IMR-90 (cell line): ENCODE data around the gene DGKB. TPM values are rescaled to one million over a fixed set of nuclear protein-coding genes. Genes with fewer than 3 reads are reported as not detected.

ENCODE experiments used
- ATAC-seq: fragments of 200-7000 bp; cut with Tn5 transposase; 2 replicates; pipeline ENCODE4 v1.9.1; 2020; ENCODE audit warnings: low read depth, mild to moderate bottlenecking, moderate library complexity
- BruUV-seq: library from RNA; stranded (reverse); fragments of 400-500 nt; replicated peaks from 2 replicates; lab custom pipeline; 2021; lab: Mats Ljungman, UMichigan
- CTCF ChIA-PET: fragments of 300-600 bp; formaldehyde crosslinking; extraction: SDS; loops from one replicate; lab custom pipeline; 2021; ENCODE audit warnings: antibody characterized with exemption; lab: Yijun Ruan, JAX
- POLR2A ChIA-PET: fragments of 300-600 bp; sonication (Branson Sonifier 250); formaldehyde crosslinking; loops from one replicate; lab custom pipeline; 2022; ENCODE audit warnings: antibody characterized with exemption; ENCODE audit not compliant: unreplicated experiment; lab: Charles Lee
- DNase-seq: peaks from one replicate; pipeline ENCODE4 v3.0.0; 2013
- H2AFZ ChIP-seq: replicated peaks from 2 replicates; pipeline ENCODE3; 2013; ENCODE audit warnings: low read length, mild to moderate bottlenecking; ENCODE audit not compliant: poor library complexity
- H2AK5ac ChIP-seq: 2 replicates; pipeline ENCODE4 v1.6.1; 2013; ENCODE audit warnings: low read depth, low read length, inconsistent platforms
- H2AK9ac ChIP-seq: replicated peaks from 2 replicates; pipeline ENCODE3; 2013; ENCODE audit warnings: mild to moderate bottlenecking, low read depth, low read length, moderate library complexity; ENCODE audit not compliant: poor library complexity
- H2BK120ac ChIP-seq: 2 replicates; pipeline ENCODE4 v1.6.1; 2013; ENCODE audit warnings: low read depth, low read length, inconsistent platforms
- H2BK15ac ChIP-seq: 3 replicates; pipeline ENCODE4 v1.6.1; 2013; ENCODE audit warnings: low read depth, low read length, inconsistent platforms
- H2BK20ac ChIP-seq: 2 replicates; pipeline ENCODE4 v1.6.1; 2013; ENCODE audit warnings: low read depth, mild to moderate bottlenecking, inconsistent platforms, low read length, moderate library complexity
- H2BK5ac ChIP-seq: 2 replicates; pipeline ENCODE4 v1.6.1; 2013; ENCODE audit warnings: mild to moderate bottlenecking, low read depth, low read length, inconsistent platforms; ENCODE audit not compliant: poor library complexity, severe bottlenecking
- H3K14ac ChIP-seq: replicated peaks from 2 replicates; pipeline ENCODE4 v1.6.1; 2013; ENCODE audit warnings: low read depth, low read length, inconsistent platforms
- H3K18ac ChIP-seq: 2 replicates; pipeline ENCODE4 v1.6.1; 2013; ENCODE audit warnings: low read depth, low read length, control low read depth
- H3K23ac ChIP-seq: 2 replicates; pipeline ENCODE4 v1.6.1; 2013; ENCODE audit warnings: low read depth, low read length, inconsistent platforms
- H3K27ac ChIP-seq: 2 replicates; pipeline ENCODE4 v1.5.1; 2013; ENCODE audit warnings: mild to moderate bottlenecking, control low read depth, low read length; ENCODE audit not compliant: insufficient read depth
- H3K27me3 ChIP-seq: 2 replicates; pipeline ENCODE4 v1.6.1; 2013; ENCODE audit warnings: low read length; ENCODE audit not compliant: control insufficient read depth, insufficient read depth
- H3K36me3 ChIP-seq: 2 replicates; pipeline ENCODE4 v1.6.1; 2013; ENCODE audit warnings: low read length, mixed read lengths; ENCODE audit not compliant: control insufficient read depth, insufficient read depth
- H3K4ac ChIP-seq: 2 replicates; pipeline ENCODE4 v1.6.1; 2013; ENCODE audit warnings: low read depth, low read length, inconsistent platforms
- H3K4me1 ChIP-seq: 2 replicates; pipeline ENCODE4 v1.6.1; 2013; ENCODE audit warnings: low read length, mixed read lengths; ENCODE audit not compliant: control insufficient read depth, insufficient read depth
- H3K4me2 ChIP-seq: 2 replicates; pipeline ENCODE4 v1.6.1; 2013; ENCODE audit warnings: low read depth, mild to moderate bottlenecking, control low read depth, low read length, moderate library complexity
- H3K4me3 ChIP-seq: 2 replicates; pipeline ENCODE4 v1.5.1; 2013; ENCODE audit warnings: low read depth, mild to moderate bottlenecking, control low read depth, low read length, moderate library complexity; ENCODE audit not compliant: insufficient read depth
- H3K56ac ChIP-seq: 2 replicates; pipeline ENCODE4 v1.6.1; 2013; ENCODE audit warnings: low read length, inconsistent platforms; ENCODE audit not compliant: insufficient read depth; ENCODE audit errors: extremely low read depth
- H3K79me1 ChIP-seq, 2 experiments: 2 replicates each; pipeline ENCODE4 v1.6.1; 2013; ENCODE audit warnings: low read length in 2 of 2, inconsistent platforms in 1 of 2, low read depth in 1 of 2
- H3K9ac ChIP-seq: 2 replicates; pipeline ENCODE4 v1.6.1; 2013; ENCODE audit warnings: low read depth, low read length, control low read depth
- H3K9me1 ChIP-seq: 2 replicates; pipeline ENCODE4 v1.6.1; 2013; ENCODE audit warnings: low read length, inconsistent platforms; ENCODE audit not compliant: insufficient read depth
- H3K9me3 ChIP-seq: 2 replicates; pipeline ENCODE4 v1.6.1; 2013; ENCODE audit warnings: low read length; ENCODE audit not compliant: control insufficient read depth, insufficient read depth
- H4K20me1 ChIP-seq: 2 replicates; pipeline ENCODE4 v1.6.1; 2013; ENCODE audit warnings: low read length, inconsistent platforms; ENCODE audit not compliant: insufficient read depth
- H4K5ac ChIP-seq: 2 replicates; pipeline ENCODE4 v1.6.1; 2013; ENCODE audit warnings: mild to moderate bottlenecking, low read depth, low read length, control low read depth
- H4K8ac ChIP-seq, 2 experiments: 2 replicates each; pipeline ENCODE4 v1.6.1; 2013; ENCODE audit warnings: low read depth in 2 of 2, low read length in 2 of 2, control low read depth in 1 of 2, inconsistent platforms in 1 of 2
- H4K91ac ChIP-seq: 2 replicates; pipeline ENCODE4 v1.6.1; 2013; ENCODE audit warnings: low read depth, low read length, inconsistent platforms; ENCODE audit not compliant: insufficient read depth
- CEBPB ChIP-seq: IDR thresholded peaks from 2 replicates; pipeline ENCODE4 v1.6.1; 2012; ENCODE audit warnings: low read depth, low read length, improper control_type of control experiment
- FOS ChIP-seq: fragments of 150-350 bp; IDR thresholded peaks from 2 replicates; pipeline ENCODE4 v1.6.1; 2016; ENCODE audit warnings: low read depth, low read length
- MAZ ChIP-seq: IDR thresholded peaks from 2 replicates; pipeline ENCODE4 v1.6.1; 2012; ENCODE audit warnings: low read depth, mild to moderate bottlenecking, low read length, improper control_type of control experiment, moderate library complexity, borderline replicate concordance
- MXI1 ChIP-seq: IDR thresholded peaks from 2 replicates; pipeline ENCODE4 v1.6.1; 2012; ENCODE audit warnings: low read depth, mild to moderate bottlenecking, low read length, moderate library complexity, borderline replicate concordance
- POLR2A ChIP-seq: IDR thresholded peaks from 2 replicates; pipeline ENCODE4 v1.6.1; 2012; ENCODE audit warnings: mild to moderate bottlenecking, low read depth, low read length
- RCOR1 ChIP-seq: IDR thresholded peaks from 2 replicates; pipeline ENCODE4 v1.6.1; 2012; ENCODE audit warnings: mild to moderate bottlenecking, low read length, improper control_type of control experiment; ENCODE audit not compliant: insufficient replicate concordance
- SMC3 ChIP-seq: fragments of 150-350 bp; IDR thresholded peaks from 2 replicates; pipeline ENCODE4 v1.6.1; 2016; ENCODE audit warnings: low read depth, mild to moderate bottlenecking, antibody characterized with exemption, low read length, moderate library complexity
- WGBS, 2 experiments: methylation state at CpG; one replicate each; pipeline versions ENCODE4 v1.1.5 to v1.1.7; 2013; ENCODE audit warnings: missing lambda C conversion rate in 2 of 2; ENCODE audit not compliant: insufficient read length in 1 of 2; ENCODE audit errors: extremely low coverage in 2 of 2; 5-methylcytosine and 5-hydroxymethylcytosine counted together
- dilution Hi-C: fragments of 300-500 bp; cut with HindIII; formaldehyde crosslinking; loops from one replicate; pipeline ENCODE4 v1.14.3; 2018; ENCODE audit warnings: low sequenced_read_pairs; ENCODE audit not compliant: unreplicated experiment
- in situ Hi-C: fragments of 300-500 bp; cut with MboI; formaldehyde crosslinking; loops from 3 replicates; pipeline ENCODE4 v1.14.3; 2019; ENCODE audit warnings: low sequenced_read_pairs, inconsistent platforms, mixed read lengths
- intact Hi-C: fragments of 100-400 bp; cut with micrococcal nuclease; formaldehyde crosslinking; loops from 2 replicates; pipeline ENCODE4 v1.10.0; 2022
- polyA plus RNA-seq, 3 experiments: library from polyadenylated mRNA; depleted of rRNA; stranded (reverse); fragments of >200 nt; gene quantifications; 2 replicates each; pipeline ENCODE4 v1.2.3, GENCODE V29; 2012; ENCODE audit warnings: low replicate concordance in 1 of 3
- total RNA-seq: library from RNA; depleted of rRNA; stranded (reverse); fragments of >200 nt; gene quantifications from 2 replicates; pipeline ENCODE4 v1.2.3, GENCODE V29; 2012
- TF ChIP-seq, protein P1 (sequence below): fragments of 150-350 bp; IDR thresholded peaks from 2 replicates; pipeline ENCODE4 v1.6.1; 2017; ENCODE audit warnings: mild to moderate bottlenecking, antibody characterized with exemption, low read length, low read depth
- TF ChIP-seq, protein P2 (sequence below): fragments of 150-350 bp; IDR thresholded peaks from 2 replicates; pipeline ENCODE4 v1.6.1; 2016; ENCODE audit warnings: low read depth, mild to moderate bottlenecking, low read length, moderate library complexity, borderline replicate concordance

Gene DGKB
- total and polyA plus RNA-seq, 2 of the 4 experiments (the other 2 are of a cell fraction), result not detected

DNA sequence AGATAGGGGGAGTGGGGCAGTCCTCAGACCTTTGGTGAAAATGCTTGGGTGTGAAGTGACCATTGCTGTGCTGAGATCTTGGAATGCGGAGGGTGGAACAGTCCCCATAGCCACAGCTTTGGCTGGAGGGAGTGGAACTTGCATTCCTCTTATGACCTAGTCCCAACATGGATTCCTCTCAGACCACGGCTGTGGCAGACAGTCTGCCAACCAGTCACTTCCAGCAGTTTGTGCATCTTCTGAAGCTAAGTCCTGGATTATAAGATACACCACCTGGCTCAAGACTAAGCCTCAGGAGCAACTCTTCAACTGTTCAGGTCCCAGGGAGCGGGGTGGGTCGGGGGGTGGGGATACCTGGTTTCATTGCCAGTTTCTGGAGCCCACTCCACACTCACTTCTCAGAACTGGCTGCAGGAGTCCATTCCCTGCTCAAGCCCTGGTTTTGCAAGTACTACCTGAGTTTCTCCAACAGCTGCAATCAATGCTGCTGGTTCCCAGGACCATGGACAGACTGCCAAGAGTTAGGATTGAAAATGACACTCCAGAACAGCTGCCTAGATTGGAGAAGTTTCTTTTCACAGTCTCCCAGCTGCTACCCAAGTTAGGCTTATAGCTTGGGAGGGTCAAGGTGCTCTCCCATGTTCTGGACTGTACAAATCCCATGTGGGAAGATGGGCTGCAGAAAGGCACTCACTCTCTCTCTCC is 29.1 kb upstream of the DGKB start:
- no peaks in the 10 kb centered on the region for H3K36me3 ChIP-seq
- ATAC-seq (no peak), DNase-seq (no peak)
- no peak overlapping the region for H2BK20ac ChIP-seq
- no peak overlapping the region for H3K4me3 ChIP-seq
- no peak overlapping the region for H3K4me2 ChIP-seq
- no peaks in the 10 kb centered on the region for H3K9me3 ChIP-seq
- CTCF ChIA-PET, result no interaction called here
- H3K27ac ChIP-seq, result no peak overlapping the region
- no peak overlapping the region for H3K9ac ChIP-seq
- H3K79me1 ChIP-seq, result no peaks in the 10 kb centered on the region
- no peak overlapping the region for H3K56ac ChIP-seq
- dilution Hi-C loops, result no loop called here
- H2AK9ac ChIP-seq, result no peak overlapping the region
- no peak overlapping the region for H2BK5ac ChIP-seq
- in situ Hi-C loops, result no loop called here
- no peak overlapping the region for H3K4ac ChIP-seq
- WGBS, 2 experiments, result no CpG with 5 or more reads among the region's 4 CpGs
- no peak overlapping the region for H3K18ac ChIP-seq
- POLR2A ChIA-PET, result no interaction called here
- H4K91ac ChIP-seq, result no peak overlapping the region
- no peak overlapping the region for H2BK15ac ChIP-seq
- intact Hi-C loops, result no loop called here
- BruUV-seq, result no TSS peak
- TF ChIP-seq POLR2A, result no peak
- no peak for TF ChIP-seq MXI1
- TF ChIP-seq, protein P1, sequence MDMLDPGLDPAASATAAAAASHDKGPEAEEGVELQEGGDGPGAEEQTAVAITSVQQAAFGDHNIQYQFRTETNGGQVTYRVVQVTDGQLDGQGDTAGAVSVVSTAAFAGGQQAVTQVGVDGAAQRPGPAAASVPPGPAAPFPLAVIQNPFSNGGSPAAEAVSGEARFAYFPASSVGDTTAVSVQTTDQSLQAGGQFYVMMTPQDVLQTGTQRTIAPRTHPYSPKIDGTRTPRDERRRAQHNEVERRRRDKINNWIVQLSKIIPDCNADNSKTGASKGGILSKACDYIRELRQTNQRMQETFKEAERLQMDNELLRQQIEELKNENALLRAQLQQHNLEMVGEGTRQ, result no peak
- TF ChIP-seq, protein P2, sequence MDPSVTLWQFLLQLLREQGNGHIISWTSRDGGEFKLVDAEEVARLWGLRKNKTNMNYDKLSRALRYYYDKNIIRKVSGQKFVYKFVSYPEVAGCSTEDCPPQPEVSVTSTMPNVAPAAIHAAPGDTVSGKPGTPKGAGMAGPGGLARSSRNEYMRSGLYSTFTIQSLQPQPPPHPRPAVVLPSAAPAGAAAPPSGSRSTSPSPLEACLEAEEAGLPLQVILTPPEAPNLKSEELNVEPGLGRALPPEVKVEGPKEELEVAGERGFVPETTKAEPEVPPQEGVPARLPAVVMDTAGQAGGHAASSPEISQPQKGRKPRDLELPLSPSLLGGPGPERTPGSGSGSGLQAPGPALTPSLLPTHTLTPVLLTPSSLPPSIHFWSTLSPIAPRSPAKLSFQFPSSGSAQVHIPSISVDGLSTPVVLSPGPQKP, result no peak
- TF ChIP-seq MAZ, result no peak
- TF ChIP-seq RCOR1, result no peak
- no peak for TF ChIP-seq SMC3
- TF ChIP-seq CEBPB, result no peak
- no peak for TF ChIP-seq FOS
- H2AFZ ChIP-seq, result no peak overlapping the region
- H3K23ac ChIP-seq, result no peak overlapping the region
- H3K4me1 ChIP-seq, result no peaks in the 10 kb centered on the region
- H3K14ac ChIP-seq, result no peak overlapping the region
- H2BK120ac ChIP-seq, result no peak overlapping the region
- H3K27me3 ChIP-seq, result no peaks in the 10 kb centered on the region
- H4K20me1 ChIP-seq, result no peaks in the 10 kb centered on the region
- H4K8ac ChIP-seq, result no peak overlapping the region
- H3K9me1 ChIP-seq, result no peaks in the 10 kb centered on the region
- H2AK5ac ChIP-seq, result no peak overlapping the region
- no peak overlapping the region for H4K5ac ChIP-seq
